ENCODE results near the gene YES1. TPM values are rescaled to one million over a fixed set of nuclear protein-coding genes. Genes with fewer than 3 reads are reported as not detected.

Gene YES1
- total and polyA plus RNA-seq, 2 donors from 2014 or later, result 12.6 to 48.5 TPM

- intact Hi-C loops (cut with DNase I), result no loop called here
- H3K27me3 ChIP-seq (ENCODE audit: control insufficient read depth, insufficient read depth, low read length), result no peaks in the 10 kb centered on the region
- no peaks in the 10 kb centered on the region for H3K4me1 ChIP-seq (ENCODE audit: control insufficient read depth in 2 of 3, insufficient read depth in 2 of 3, low read depth in 1 of 3, low read length in 3 of 3)
- no peak for TF ChIP-seq CTCF (IDR thresholded peaks at IDR 0.05; ENCODE audit: borderline replicate concordance, extremely low read depth, insufficient read depth)
- H3K27ac ChIP-seq (ENCODE audit: low read depth in 2 of 2, low read length in 2 of 2), result no peak overlapping the region
- no peak overlapping the region for H3K4me3 ChIP-seq (ENCODE audit: low read length in 3 of 3)
- FAIRE-seq (no peak), DNase-seq (no peak)
- no peaks in the 10 kb centered on the region for H3K9me3 ChIP-seq (ENCODE audit: control insufficient read depth in 2 of 3, insufficient read depth in 1 of 3, low read length in 3 of 3)
- peaks cover 11 to 61% (median 21%) of the 10 kb centered on the region in 3 donors for H3K36me3 ChIP-seq (ENCODE audit: control insufficient read depth in 2 of 3, insufficient read depth in 3 of 3, low read length in 3 of 3)
- H3K9ac ChIP-seq (ENCODE audit: low read length in 3 of 3), result no peak overlapping the region
Observed at GRCh38 chr18:676736-677135, 135.3 kb downstream of the YES1 start.

DNA sequence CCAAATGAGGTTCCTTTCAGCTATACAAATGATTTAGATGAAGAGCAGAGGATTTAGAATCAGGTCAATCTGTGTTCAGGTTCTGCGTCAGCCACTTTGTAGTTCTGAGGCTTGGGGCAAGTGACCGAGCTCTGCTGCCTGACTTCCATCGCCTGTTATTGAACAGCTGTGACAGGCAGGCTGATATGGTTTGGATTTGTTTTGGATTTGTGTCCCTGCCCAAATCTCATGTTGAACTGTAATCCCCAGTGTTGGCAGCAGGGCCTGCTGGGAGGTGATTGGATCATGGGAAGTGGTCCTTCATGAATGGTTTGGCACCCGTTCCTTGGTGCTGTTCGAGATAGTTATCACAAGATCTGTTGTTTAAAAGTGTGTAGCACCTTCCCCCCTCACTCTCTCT, 136.0 kb downstream of the YES1 start:
- Histone ChIP-seq H3K27ac (ENCODE audit: low read depth in 2 of 2, low read length in 2 of 2) (no peak overlapping the region), H3K4me1 (ENCODE audit: control insufficient read depth in 2 of 3, insufficient read depth in 2 of 3, low read depth in 1 of 3, low read length in 3 of 3) (no peaks in the 10 kb centered on the region), H3K9me3 (ENCODE audit: control insufficient read depth in 2 of 3, insufficient read depth in 1 of 3, low read length in 3 of 3) (no peaks in the 10 kb centered on the region), H3K4me3 (ENCODE audit: low read length in 3 of 3) (no peak overlapping the region), H3K9ac (ENCODE audit: low read length in 3 of 3) (no peak overlapping the region), H3K36me3 (ENCODE audit: control insufficient read depth in 2 of 3, insufficient read depth in 3 of 3, low read length in 3 of 3) (peaks cover 11 to 61% (median 18%) of the 10 kb centered on the region in 3 donors), H3K27me3 (ENCODE audit: control insufficient read depth, insufficient read depth, low read length) (no peaks in the 10 kb centered on the region)
- no peak for FAIRE-seq
- TF ChIP-seq CTCF (IDR thresholded peaks at IDR 0.05; ENCODE audit: borderline replicate concordance, extremely low read depth, insufficient read depth), result no peak
- intact Hi-C loops (cut with DNase I), result no loop called here
- no peak for DNase-seq

GRCh38 chr18:675307-675706, 136.7 kb downstream of the YES1 start:
- Histone ChIP-seq H3K4me1 (ENCODE audit: control insufficient read depth in 2 of 3, insufficient read depth in 2 of 3, low read depth in 1 of 3, low read length in 3 of 3) (no peaks in the 10 kb centered on the region), H3K36me3 (ENCODE audit: control insufficient read depth in 2 of 3, insufficient read depth in 3 of 3, low read length in 3 of 3) (peaks cover 11 to 67% (median 20%) of the 10 kb centered on the region in 3 donors), H3K9ac (ENCODE audit: low read length in 3 of 3) (no peak overlapping the region), H3K9me3 (ENCODE audit: control insufficient read depth in 2 of 3, insufficient read depth in 1 of 3, low read length in 3 of 3) (no peaks in the 10 kb centered on the region), H3K27me3 (ENCODE audit: control insufficient read depth, insufficient read depth, low read length) (no peaks in the 10 kb centered on the region), H3K27ac (ENCODE audit: low read depth in 2 of 2, low read length in 2 of 2) (no peak overlapping the region), H3K4me3 (ENCODE audit: low read length in 3 of 3) (no peak overlapping the region)
- FAIRE-seq (no peak), DNase-seq (no peak)
- no peak for TF ChIP-seq CTCF (IDR thresholded peaks at IDR 0.05; ENCODE audit: borderline replicate concordance, extremely low read depth, insufficient read depth)
- intact Hi-C loops (cut with DNase I), result no loop called here

- no peak overlapping the region for H3K27ac ChIP-seq (ENCODE audit: low read depth in 2 of 2, low read length in 2 of 2)
- no peaks in the 10 kb centered on the region for H3K9me3 ChIP-seq (ENCODE audit: control insufficient read depth in 2 of 3, insufficient read depth in 1 of 3, low read length in 3 of 3)
- no peak overlapping the region for H3K9ac ChIP-seq (ENCODE audit: low read length in 3 of 3)
- no peaks in the 10 kb centered on the region for H3K4me1 ChIP-seq (ENCODE audit: control insufficient read depth in 2 of 3, insufficient read depth in 2 of 3, low read depth in 1 of 3, low read length in 3 of 3)
- TF ChIP-seq CTCF (IDR thresholded peaks at IDR 0.05; ENCODE audit: borderline replicate concordance, extremely low read depth, insufficient read depth), result no peak
- intact Hi-C loops (cut with DNase I), result no loop called here
- no peak for DNase-seq
- H3K36me3 ChIP-seq (ENCODE audit: control insufficient read depth in 2 of 3, insufficient read depth in 3 of 3, low read length in 3 of 3), result peaks cover 11 to 61% (median 22%) of the 10 kb centered on the region in 3 donors
- H3K4me3 ChIP-seq (ENCODE audit: low read length in 3 of 3), result no peak overlapping the region
- H3K27me3 ChIP-seq (ENCODE audit: control insufficient read depth, insufficient read depth, low read length), result no peaks in the 10 kb centered on the region
- no peak for FAIRE-seq
Observed at GRCh38 chr18:673769-674168, 138.3 kb downstream of the YES1 start.
